Stomach (tissue), 9 donors: Measurements from ENCODE around the gene DOCK3. TPM values are rescaled to one million over a fixed set of nuclear protein-coding genes. Genes with fewer than 3 reads are reported as not detected.

ENCODE experiments used
- DNase-seq, 2 donors: peaks; one replicate each; pipeline versions ENCODE4 v3.0.0 to v3.0.0-alpha.2; 2013 to 2019
- H3K27ac ChIP-seq, 5 donors: fragments of 200-600 bp in 4 of 5; sonication (generic) in 4 of 5; one replicate each; pipeline ENCODE4 v1.5.1; 2013 to 2019; ENCODE audit warnings: mild to moderate bottlenecking in 1 of 5, moderate library complexity in 1 of 5
- H3K27me3 ChIP-seq, 3 donors: fragments of 200-600 bp; sonication (generic); one replicate each; pipeline ENCODE4 v1.5.1; 2017 to 2019; ENCODE audit warnings: mixed run types in 1 of 3
- H3K36me3 ChIP-seq, 4 donors: fragments of 200-600 bp; sonication (generic); 1 replicate in 3 of 4; 2 replicates in 1 of 4; pipeline ENCODE4 v1.5.1; 2016 to 2019
- H3K4me1 ChIP-seq, 4 donors: fragments of 200-600 bp; sonication (generic); one replicate each; pipeline ENCODE4 v1.5.1; 2016 to 2019
- H3K4me3 ChIP-seq, 4 donors: fragments of 200-600 bp; sonication (generic) in 3 of 4; one replicate each; pipeline ENCODE4 v1.5.1; 2016 to 2019; ENCODE audit warnings: mild to moderate bottlenecking in 1 of 4
- H3K9me3 ChIP-seq, 4 donors: fragments of 200-600 bp; sonication (generic); one replicate each; pipeline ENCODE4 v1.5.1; 2016 to 2019
- EP300 ChIP-seq: sonication (generic); formaldehyde crosslinking; IDR thresholded peaks from one replicate; pipeline ENCODE4 v1.6.1; 2017; ENCODE audit warnings: antibody characterized with exemption
- POLR2A ChIP-seq, 4 donors: fragments of 450-650 bp; IDR thresholded peaks; one replicate each; pipeline ENCODE4 v1.6.1; 2016; ENCODE audit warnings: antibody characterized with exemption in 4 of 4, control low read depth in 2 of 4, mild to moderate bottlenecking in 1 of 4, moderate library complexity in 1 of 4
- POLR2AphosphoS5 ChIP-seq, 3 donors: sonication (generic); formaldehyde crosslinking; IDR thresholded peaks; one replicate each; pipeline ENCODE4 v1.6.1; 2016; ENCODE audit warnings: antibody characterized with exemption in 3 of 3
- WGBS, 5 donors: extraction: QIAGEN DNeasy Blood & Tissue Kit in 3 of 5; methylation state at CpG; one replicate each; pipeline versions ENCODE4 v1.1.5 to v1.1.7; 2013 to 2018; 5-methylcytosine and 5-hydroxymethylcytosine counted together
- intact Hi-C: fragments of 100-400 bp; cut with DNase I; formaldehyde crosslinking; loops from one replicate; pipeline ENCODE4 v1.15.1; 2023; ENCODE audit warnings: low total_unique reads
- polyA plus RNA-seq, 3 donors: library from polyadenylated mRNA; stranded (reverse); fragments of 200-250 nt; gene quantifications; one replicate each; pipeline ENCODE4 v1.2.3, GENCODE V29; 2013
- total RNA-seq, 5 donors: library from RNA; depleted of rRNA; stranded (reverse); fragments of >200 nt; gene quantifications; one replicate each; pipeline versions ENCODE4 v1.1.0 to v1.2.3, GENCODE V29; 2014 to 2016
- TF ChIP-seq, protein P1 (sequence below), 7 experiments: fragments of 450-650 bp in 4 of 7; fragments of 200-600 bp in 3 of 7; sonication (generic) in 3 of 7; IDR thresholded peaks; one replicate each; pipeline ENCODE4 v1.5.1; 2016 to 2019; ENCODE audit warnings: antibody characterized with exemption in 7 of 7, control low read depth in 2 of 7, mild to moderate bottlenecking in 1 of 7
- donor health status: healthy with polysubstance abuse.
- donor health status: Bipolar disorder and iron deficiency.
- donor health status: healthy.

The DOCK3 gene
- total and polyA plus RNA-seq, 8 donors, result 0.06 to 2.3 (median 1.0) TPM; not detected in 2

DNA sequence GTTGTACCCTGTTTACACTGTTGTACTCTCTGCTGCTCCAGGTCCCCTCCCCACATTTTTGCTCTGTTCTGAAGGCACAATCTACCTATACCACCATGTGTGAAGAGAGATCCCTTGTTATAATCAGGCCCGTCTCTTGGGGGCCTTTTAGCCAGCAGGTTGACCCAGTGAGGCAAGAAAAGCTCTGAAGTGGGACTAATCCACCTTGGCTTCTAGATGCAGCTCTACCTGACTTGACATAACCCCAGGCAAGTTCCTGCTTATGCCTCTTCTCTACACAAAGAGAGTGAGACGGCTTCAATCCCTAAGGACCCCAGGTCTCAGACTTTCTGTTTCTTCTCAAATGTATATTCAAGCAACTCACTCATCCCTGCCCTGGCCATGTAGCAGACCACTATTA is 653.5 kb downstream of the DOCK3 start:
- DNase-seq, result no peak
- Histone ChIP-seq H3K9me3 (peaks cover 0 to 8% (median 3%) of the 10 kb centered on the region in 4 donors), H3K4me1 (no peaks in the 10 kb centered on the region), H3K4me3 (no peak overlapping the region), H3K36me3 (no peaks in the 10 kb centered on the region), H3K27ac (no peak overlapping the region), H3K27me3 (no peaks in the 10 kb centered on the region)
- TF ChIP-seq POLR2AphosphoS5 (IDR thresholded peaks at IDR 0.05) (no peak), EP300 (no peak), POLR2A (IDR thresholded peaks at IDR 0.05) (no peak)
- TF ChIP-seq, protein P1, sequence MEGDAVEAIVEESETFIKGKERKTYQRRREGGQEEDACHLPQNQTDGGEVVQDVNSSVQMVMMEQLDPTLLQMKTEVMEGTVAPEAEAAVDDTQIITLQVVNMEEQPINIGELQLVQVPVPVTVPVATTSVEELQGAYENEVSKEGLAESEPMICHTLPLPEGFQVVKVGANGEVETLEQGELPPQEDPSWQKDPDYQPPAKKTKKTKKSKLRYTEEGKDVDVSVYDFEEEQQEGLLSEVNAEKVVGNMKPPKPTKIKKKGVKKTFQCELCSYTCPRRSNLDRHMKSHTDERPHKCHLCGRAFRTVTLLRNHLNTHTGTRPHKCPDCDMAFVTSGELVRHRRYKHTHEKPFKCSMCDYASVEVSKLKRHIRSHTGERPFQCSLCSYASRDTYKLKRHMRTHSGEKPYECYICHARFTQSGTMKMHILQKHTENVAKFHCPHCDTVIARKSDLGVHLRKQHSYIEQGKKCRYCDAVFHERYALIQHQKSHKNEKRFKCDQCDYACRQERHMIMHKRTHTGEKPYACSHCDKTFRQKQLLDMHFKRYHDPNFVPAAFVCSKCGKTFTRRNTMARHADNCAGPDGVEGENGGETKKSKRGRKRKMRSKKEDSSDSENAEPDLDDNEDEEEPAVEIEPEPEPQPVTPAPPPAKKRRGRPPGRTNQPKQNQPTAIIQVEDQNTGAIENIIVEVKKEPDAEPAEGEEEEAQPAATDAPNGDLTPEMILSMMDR (IDR thresholded peaks at IDR 0.05), result no peak
- WGBS, 5 donors, result 85 to 100% (median 92%) methylated on average over 2 of the region's 2 CpGs
- intact Hi-C loops, result no loop called here

DNA sequence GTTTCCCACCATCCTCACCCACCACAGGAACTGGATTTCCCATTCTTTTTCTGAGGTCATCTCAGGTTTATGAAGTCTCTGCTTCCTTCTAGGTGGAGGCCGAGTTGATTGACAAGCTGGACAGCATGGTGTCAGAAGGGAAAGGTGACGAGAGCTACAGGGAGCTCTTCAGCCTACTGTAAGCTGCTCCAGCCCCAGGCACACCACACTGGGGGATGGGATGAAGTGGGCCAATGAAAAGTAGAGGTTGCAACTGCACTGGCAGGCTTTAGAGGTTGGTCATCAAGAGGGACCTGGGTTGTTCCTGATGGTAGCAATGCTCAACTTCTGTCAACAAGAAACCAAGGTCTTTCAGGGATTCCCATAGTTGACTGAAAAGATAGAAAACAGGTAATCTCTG is 655.3 kb downstream of the DOCK3 start:
- no peaks in the 10 kb centered on the region for H3K27me3 ChIP-seq
- intact Hi-C loops, result no loop called here
- no peak overlapping the region for H3K4me3 ChIP-seq
- whole genome bisulfite sequencing, 5 donors, result 74 to 94% (median 82%) methylated on average over 2 of the region's 2 CpGs
- H3K4me1 ChIP-seq, result no peaks in the 10 kb centered on the region
- no peaks in the 10 kb centered on the region for H3K9me3 ChIP-seq
- H3K27ac ChIP-seq, result no peak overlapping the region
- TF ChIP-seq POLR2A (IDR thresholded peaks at IDR 0.05) (no peak), EP300 (no peak), POLR2AphosphoS5 (IDR thresholded peaks at IDR 0.05) (no peak)
- TF ChIP-seq, protein P1 (IDR thresholded peaks at IDR 0.05), result no peak
- DNase-seq, result no peak
- H3K36me3 ChIP-seq, result no peaks in the 10 kb centered on the region

DNA sequence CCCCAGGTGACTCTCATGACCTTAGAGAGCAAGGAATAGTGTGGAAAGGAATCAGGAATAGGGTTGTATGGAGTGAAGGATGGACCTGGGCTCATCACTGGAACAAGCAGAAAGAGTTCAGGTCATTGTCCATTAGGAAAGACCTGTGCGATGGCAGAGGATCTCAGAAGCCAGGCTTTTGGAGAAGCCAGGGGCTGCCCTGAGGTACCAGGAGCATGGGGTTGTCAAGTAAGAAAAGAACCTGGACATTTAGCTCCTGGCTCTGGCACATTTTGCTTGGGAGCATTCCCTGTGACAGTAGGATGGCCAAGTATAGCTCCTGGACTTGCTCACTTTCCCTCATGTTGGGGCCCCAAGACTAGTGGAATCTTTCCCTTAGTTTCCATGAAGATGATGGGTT is 657.4 kb downstream of the DOCK3 start:
- Histone ChIP-seq H3K27me3 (no peaks in the 10 kb centered on the region), H3K9me3 (no peaks in the 10 kb centered on the region), H3K36me3 (no peaks in the 10 kb centered on the region), H3K27ac (no peak overlapping the region), H3K4me3 (no peak overlapping the region), H3K4me1 (no peaks in the 10 kb centered on the region)
- intact Hi-C loops, result no loop called here
- DNase-seq, result no peak
- WGBS, 5 donors, result 93 to 100% (median 100%) methylated on average over 1 of the region's 1 CpG
- TF ChIP-seq, protein P1 (IDR thresholded peaks at IDR 0.05), result no peak
- no peak for TF ChIP-seq POLR2A (IDR thresholded peaks at IDR 0.05)
- TF ChIP-seq POLR2AphosphoS5 (IDR thresholded peaks at IDR 0.05), result no peak
- no peak for TF ChIP-seq EP300

DNA sequence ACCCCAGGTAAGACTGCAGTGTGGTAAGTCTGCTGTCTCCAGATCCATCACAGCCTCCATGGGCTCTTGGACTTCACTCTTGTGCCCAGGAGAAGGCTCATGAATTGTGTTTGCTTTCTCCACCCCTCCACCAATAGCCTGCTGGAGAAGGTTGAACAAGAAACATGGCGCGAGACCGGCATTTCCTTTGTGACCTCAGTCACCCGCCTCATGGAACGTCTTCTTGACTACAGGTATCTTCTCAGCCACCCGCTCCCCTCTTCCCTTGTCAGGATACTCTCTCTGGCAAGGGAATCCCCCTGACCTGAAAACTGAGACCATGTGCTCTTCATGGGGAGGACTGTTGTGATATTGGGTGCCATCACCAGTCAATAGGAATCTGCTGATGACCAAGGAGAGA is 658.3 kb downstream of the DOCK3 start:
- no peaks in the 10 kb centered on the region for H3K4me1 ChIP-seq

More for the DNA sequence above, 658.3 kb downstream of the DOCK3 start:
- H3K27me3 ChIP-seq, result no peaks in the 10 kb centered on the region
- intact Hi-C loops, result no loop called here
- H3K9me3 ChIP-seq, result no peaks in the 10 kb centered on the region
- no peak overlapping the region for H3K27ac ChIP-seq
- DNase-seq, result no peak
- TF ChIP-seq, protein P1 (IDR thresholded peaks at IDR 0.05), result no peak
- TF ChIP-seq POLR2AphosphoS5 (IDR thresholded peaks at IDR 0.05), result no peak
- no peak for TF ChIP-seq EP300
- TF ChIP-seq POLR2A (IDR thresholded peaks at IDR 0.05), result no peak
- H3K4me3 ChIP-seq, result no peak overlapping the region
- no peaks in the 10 kb centered on the region for H3K36me3 ChIP-seq
- 93 to 97% (median 95%) methylated on average over 6 of the region's 6 CpGs for WGBS, 5 donors
